ENCODE results near the gene KRT74. TPM values are rescaled to one million over a fixed set of nuclear protein-coding genes. Genes with fewer than 3 reads are reported as not detected.

Gene KRT74
- not detected in 2 replicates for total RNA-seq

DNA sequence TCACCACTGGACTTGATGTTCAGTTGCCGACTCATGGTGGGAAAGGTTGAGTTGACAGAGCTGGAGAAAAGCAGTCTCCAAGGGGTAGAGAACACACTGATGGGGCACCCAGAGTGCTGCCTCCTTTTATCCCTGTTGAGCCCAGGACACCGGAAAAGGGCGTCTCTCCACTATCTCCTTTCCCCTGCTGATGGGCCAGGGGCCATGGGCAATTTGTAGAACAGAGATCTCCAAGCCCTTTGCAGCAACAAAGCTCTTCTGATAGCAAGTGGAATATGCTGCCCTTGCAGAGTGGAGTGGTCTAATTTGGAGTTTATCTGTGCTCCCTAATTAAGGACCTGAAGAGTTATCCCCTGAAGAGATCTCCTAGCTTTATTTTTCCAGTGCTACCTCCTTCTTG is at the start of gene KRT74:
Gene KRT74, minus strand, starts transcription at position 101 of the 400 bp plus-strand sequence. Its CDS starts 66 bp downstream, at position 35.
- H3K4me1 Mint-ChIP-seq, result no peaks in the 10 kb centered on the region
- CTCF ChIA-PET, result no interaction called here
- TF ChIP-seq CTCF (IDR thresholded peaks at IDR 0.05), result no peak
- peaks cover 14% of the 10 kb centered on the region for H3K27me3 Mint-ChIP-seq
- intact Hi-C loops (cut with micrococcal nuclease), result no loop called here
- DNase-seq (no peak), ATAC-seq (ENCODE audit: low read depth) (no peak)
- POLR2A ChIA-PET, result no interaction called here
- no peak within 1 kb of the TSS for H3K27ac Mint-ChIP-seq
- no peaks in the 10 kb centered on the region for H3K36me3 Mint-ChIP-seq (ENCODE audit: low read depth)
- H3K4me3 Mint-ChIP-seq, result no peak within 1 kb of the TSS
- no peaks in the 10 kb centered on the region for H3K9me3 Mint-ChIP-seq

- ATAC-seq (ENCODE audit: low read depth), result no peak
- Mint-ChIP-seq H3K4me1 (no peaks in the 10 kb centered on the region), H3K27ac (no peak overlapping the region), H3K27me3 (peaks cover 21% of the 10 kb centered on the region), H3K9me3 (peaks cover 9% of the 10 kb centered on the region), H3K4me3 (no peak overlapping the region), H3K36me3 (ENCODE audit: low read depth) (no peaks in the 10 kb centered on the region)
- POLR2A ChIA-PET, result interaction anchor here (0.6 kb wide), 1 partner anchor 43 kb away, joined by 5 read pairs; no protein-coding TSS in a partner anchor
- TF ChIP-seq CTCF (IDR thresholded peaks at IDR 0.05), result no peak
- intact Hi-C loops (cut with micrococcal nuclease), result no loop called here
- no peak for DNase-seq
- CTCF ChIA-PET, result no interaction called here
Observed at GRCh38 chr12:52622349-52622748, 48.7 kb upstream of the KRT74 start.

GRCh38 chr12:52618866-52619265 is 45.2 kb upstream of the KRT74 start:
- no peaks in the 10 kb centered on the region for H3K4me1 Mint-ChIP-seq
- DNase-seq (no peak), ATAC-seq (ENCODE audit: low read depth) (no peak)
- POLR2A ChIA-PET, result no interaction called here
- CTCF ChIA-PET, result no interaction called here
- H3K36me3 Mint-ChIP-seq (ENCODE audit: low read depth), result no peaks in the 10 kb centered on the region
- H3K4me3 Mint-ChIP-seq, result no peak overlapping the region
- H3K27ac Mint-ChIP-seq, result no peak overlapping the region
- peaks cover 15% of the 10 kb centered on the region for H3K27me3 Mint-ChIP-seq
- no peak for TF ChIP-seq CTCF (IDR thresholded peaks at IDR 0.05)
- peaks cover 5% of the 10 kb centered on the region for H3K9me3 Mint-ChIP-seq
- intact Hi-C loops (cut with micrococcal nuclease), result no loop called here

DNA sequence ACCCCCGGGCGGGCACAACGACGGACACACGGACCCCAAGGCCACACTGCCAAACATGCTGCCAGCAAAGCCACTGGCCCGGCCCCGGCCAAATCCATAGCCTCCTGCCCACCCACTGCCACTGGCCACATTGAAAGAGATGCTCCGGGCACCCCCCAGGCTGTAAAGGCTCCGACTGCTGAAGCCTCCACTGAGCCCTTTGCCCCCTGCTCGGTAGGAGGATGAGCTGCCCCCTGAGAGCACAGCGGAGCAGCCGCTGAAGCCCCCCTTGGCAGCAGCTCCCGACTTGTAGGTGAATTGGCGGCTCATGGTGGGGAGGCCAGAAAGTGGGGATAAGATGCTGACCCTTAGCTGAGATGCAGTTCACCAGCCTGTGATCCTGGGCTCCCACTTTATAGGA is 44.6 kb upstream of the KRT74 start, which contains the start of gene KRT73:
Gene KRT73, minus strand, starts transcription at position 344 of the 400 bp plus-strand sequence. Its CDS starts 35 bp downstream, at position 309.
- H3K27me3 Mint-ChIP-seq, result peaks cover 15% of the 10 kb centered on the region
- no peaks in the 10 kb centered on the region for H3K36me3 Mint-ChIP-seq (ENCODE audit: low read depth)
- TF ChIP-seq CTCF (IDR thresholded peaks at IDR 0.05), result no peak
- H3K4me1 Mint-ChIP-seq, result no peaks in the 10 kb centered on the region
- ChIA-PET CTCF (no interaction called here), POLR2A (no interaction called here)
- no peak within 1 kb of the TSS for H3K27ac Mint-ChIP-seq
- DNase-seq (no peak), ATAC-seq (ENCODE audit: low read depth) (no peak)
- intact Hi-C loops (cut with micrococcal nuclease), result no loop called here
- peaks cover 2% of the 10 kb centered on the region for H3K9me3 Mint-ChIP-seq
- H3K4me3 Mint-ChIP-seq, result no peak within 1 kb of the TSS

DNA sequence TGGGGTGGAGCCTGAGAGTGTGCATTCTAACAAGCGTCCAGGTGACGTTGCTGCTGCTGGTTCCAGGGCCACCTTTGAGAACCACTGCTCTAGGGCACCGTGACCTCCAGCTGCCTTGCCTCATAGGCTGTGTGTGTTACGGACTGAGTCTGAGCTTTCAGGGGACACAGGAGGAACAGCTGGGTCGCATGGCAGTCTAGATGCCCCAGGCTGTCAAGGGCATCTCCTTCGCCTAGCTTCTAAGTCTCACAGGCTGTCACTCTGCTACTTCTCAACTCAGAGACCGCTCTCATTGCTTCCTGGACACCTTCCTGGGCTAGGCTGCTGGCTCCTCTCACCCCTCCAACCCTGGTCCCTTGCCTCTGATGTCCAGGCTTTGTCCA is 43.8 kb upstream of the KRT74 start:
- no peaks in the 10 kb centered on the region for H3K4me1 Mint-ChIP-seq
- no peak overlapping the region for H3K27ac Mint-ChIP-seq
- no peak overlapping the region for H3K4me3 Mint-ChIP-seq
- H3K9me3 Mint-ChIP-seq, result no peaks in the 10 kb centered on the region
- ChIA-PET POLR2A (no interaction called here), CTCF (no interaction called here)
- H3K36me3 Mint-ChIP-seq (ENCODE audit: low read depth), result no peaks in the 10 kb centered on the region
- intact Hi-C loops (cut with micrococcal nuclease), result no loop called here
- no peak for ATAC-seq (ENCODE audit: low read depth)
- TF ChIP-seq CTCF (IDR thresholded peaks at IDR 0.05), result no peak
- H3K27me3 Mint-ChIP-seq, result peaks cover 15% of the 10 kb centered on the region
- no peak for DNase-seq
